Activated B cell treated with CpG ODN at 0.5 μM for 24 hours (primary cell): ENCODE measurements around the gene ADAM12. TPM values are rescaled to one million over a fixed set of nuclear protein-coding genes. Genes with fewer than 3 reads are reported as not detected.

Source experiments
- ATAC-seq: fragments of 200-7000 bp; cut with Tn5 transposase; one replicate; pipeline ENCODE4 v1.10.0; 2021; ENCODE audit warnings: low read depth, mild to moderate bottlenecking, moderate library complexity
- CTCF ChIA-PET: fragments of 350-600 bp; sonication (Branson Sonifier 250); formaldehyde crosslinking; loops from one replicate; lab custom pipeline; 2021; ENCODE audit warnings: antibody characterized with exemption; lab: Charles Lee
- POLR2A ChIA-PET: fragments of 350-600 bp; sonication (Branson Sonifier 250); formaldehyde crosslinking; loops from one replicate; lab custom pipeline; 2021; ENCODE audit warnings: antibody characterized with exemption; lab: Charles Lee
- DNase-seq: peaks from one replicate; pipeline ENCODE4 v3.0.0; 2022
- H3K27ac Mint-ChIP-seq: one replicate; pipeline ENCODE4 v1.8.0; 2020; ENCODE audit warnings: mixed read lengths
- H3K27me3 Mint-ChIP-seq: one replicate; pipeline ENCODE4 v1.8.0; 2021; ENCODE audit warnings: mixed read lengths
- H3K36me3 Mint-ChIP-seq: one replicate; pipeline ENCODE4 v1.8.0; 2021; ENCODE audit warnings: low read depth, mixed read lengths
- H3K4me1 Mint-ChIP-seq: one replicate; pipeline ENCODE4 v1.8.0; 2021; ENCODE audit warnings: mixed read lengths
- H3K4me3 Mint-ChIP-seq: one replicate; pipeline ENCODE4 v1.8.0; 2020; ENCODE audit warnings: mild to moderate bottlenecking, mixed read lengths
- H3K9me3 Mint-ChIP-seq: one replicate; pipeline ENCODE4 v1.8.0; 2020; ENCODE audit warnings: mixed read lengths
- CTCF ChIP-seq: fragments of 200-600 bp; IDR thresholded peaks from one replicate; pipeline ENCODE4 v1.8.0; 2022; ENCODE audit warnings: antibody characterized with exemption, mild to moderate bottlenecking
- intact Hi-C: fragments of 100-400 bp; cut with micrococcal nuclease; formaldehyde crosslinking; loops from one replicate; pipeline ENCODE4 v1.15.1; 2024
- total RNA-seq: library from RNA; stranded (reverse); gene quantifications from 2 replicates; pipeline ENCODE4 v1.2.3, GENCODE V29; 2022

Gene ADAM12
- total RNA-seq, 1 donor from 2014 or later, result 0.84 TPM

- ChIA-PET CTCF (no interaction called here), POLR2A (no interaction called here)
- Mint-ChIP-seq H3K27me3 (peaks cover 6% of the 10 kb centered on the region), H3K9me3 (no peaks in the 10 kb centered on the region), H3K27ac (no peak overlapping the region), H3K36me3 (no peaks in the 10 kb centered on the region), H3K4me3 (no peak overlapping the region), H3K4me1 (no peaks in the 10 kb centered on the region)
- intact Hi-C loops, result no loop called here
- ATAC-seq (no peak), DNase-seq (no peak)
- no peak for TF ChIP-seq CTCF
Measured at GRCh38 chr10:126402721-126403695, 14.7 kb upstream of the ADAM12 start.

- no peak overlapping the region for H3K4me3 Mint-ChIP-seq
- intact Hi-C loops, result no loop called here
- CTCF ChIA-PET, result no interaction called here
Measured at GRCh38 chr10:126400641-126401040, 12.4 kb upstream of the ADAM12 start.

GRCh38 chr10:126398924-126399323, 10.6 kb upstream of the ADAM12 start:
- ChIA-PET CTCF (no interaction called here), POLR2A (no interaction called here)
- peaks cover 3% of the 10 kb centered on the region for H3K9me3 Mint-ChIP-seq
- ATAC-seq (no peak), DNase-seq (no peak)
- H3K4me1 Mint-ChIP-seq, result no peaks in the 10 kb centered on the region
- TF ChIP-seq CTCF, result no peak
- intact Hi-C loops, result no loop called here
- H3K27me3 Mint-ChIP-seq, result peaks cover 6% of the 10 kb centered on the region
- no peak overlapping the region for H3K4me3 Mint-ChIP-seq
- no peak overlapping the region for H3K27ac Mint-ChIP-seq
- no peaks in the 10 kb centered on the region for H3K36me3 Mint-ChIP-seq

More at GRCh38 chr10:126400641-126401040, 12.4 kb upstream of the ADAM12 start:
- peaks cover 6% of the 10 kb centered on the region for H3K27me3 Mint-ChIP-seq
- H3K27ac Mint-ChIP-seq, result no peak overlapping the region
- POLR2A ChIA-PET, result no interaction called here
- H3K9me3 Mint-ChIP-seq, result peaks cover 3% of the 10 kb centered on the region
- ATAC-seq, result no peak
- no peaks in the 10 kb centered on the region for H3K4me1 Mint-ChIP-seq
- TF ChIP-seq CTCF, result no peak
- DNase-seq, result no peak
- H3K36me3 Mint-ChIP-seq, result no peaks in the 10 kb centered on the region

DNA sequence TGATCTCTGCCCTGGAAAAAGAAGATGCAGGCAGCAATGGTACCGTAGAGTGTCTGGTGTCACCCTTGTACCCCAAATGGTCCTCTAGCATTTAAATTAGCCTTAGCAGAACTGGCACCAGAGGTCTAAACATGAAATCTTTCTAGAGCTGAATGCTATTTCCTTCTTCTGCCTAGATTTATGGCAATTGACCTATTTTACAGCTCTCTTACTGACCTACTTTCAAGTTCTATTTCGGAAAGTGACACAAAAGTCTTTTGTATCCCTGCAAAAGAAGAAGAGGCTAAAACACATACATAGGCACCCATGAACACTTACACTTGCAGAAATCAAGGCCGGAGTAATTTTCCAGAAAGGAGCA, 10.1 kb upstream of the ADAM12 start:
- no peak overlapping the region for H3K27ac Mint-ChIP-seq
- CTCF ChIA-PET, result no interaction called here
- H3K36me3 Mint-ChIP-seq, result no peaks in the 10 kb centered on the region
- intact Hi-C loops, result no loop called here
- ATAC-seq (no peak), DNase-seq (no peak)
- POLR2A ChIA-PET, result no interaction called here
- H3K4me3 Mint-ChIP-seq, result no peak overlapping the region
- peaks cover 6% of the 10 kb centered on the region for H3K27me3 Mint-ChIP-seq
- TF ChIP-seq CTCF, result no peak
- H3K4me1 Mint-ChIP-seq, result no peaks in the 10 kb centered on the region
- H3K9me3 Mint-ChIP-seq, result peaks cover 3% of the 10 kb centered on the region

DNA sequence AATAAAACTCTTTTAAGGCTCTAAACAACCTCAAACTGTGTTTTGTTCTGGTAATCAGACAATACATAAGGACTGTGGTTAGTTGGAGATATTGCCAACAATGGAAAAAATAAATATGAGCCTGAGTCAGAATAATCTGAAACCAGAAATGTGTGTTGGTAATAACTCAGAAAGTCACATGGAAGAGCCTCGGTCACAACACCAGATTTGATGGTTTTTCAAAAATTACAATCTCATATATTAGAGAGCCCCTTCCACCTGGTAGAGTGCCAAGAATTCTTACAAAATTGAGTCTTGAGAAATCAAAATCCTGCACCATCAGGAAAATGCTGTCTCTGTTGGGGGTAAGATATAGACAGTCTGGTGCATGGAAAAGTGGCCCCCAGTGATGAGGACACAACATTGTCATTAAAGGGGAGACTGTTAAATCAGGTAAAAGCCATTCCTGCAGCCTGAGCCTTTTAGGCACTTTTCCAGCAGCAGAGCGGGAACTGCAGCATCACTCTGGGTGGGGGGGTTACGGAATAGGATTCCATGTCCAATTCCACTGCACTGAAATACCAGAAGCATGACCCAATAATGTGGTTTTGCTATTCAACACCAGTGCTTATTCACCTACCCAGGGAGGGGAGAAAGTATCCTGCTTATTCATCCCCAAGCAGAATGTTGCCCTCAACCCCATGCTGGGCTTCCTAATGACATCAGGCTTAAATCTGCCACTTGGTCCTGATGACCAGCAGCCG, 9.5 kb upstream of the ADAM12 start:
- H3K4me3 Mint-ChIP-seq, result no peak overlapping the region
- no peaks in the 10 kb centered on the region for H3K36me3 Mint-ChIP-seq
- ATAC-seq (no peak), DNase-seq (no peak)
- ChIA-PET CTCF (no interaction called here), POLR2A (no interaction called here)
- no peaks in the 10 kb centered on the region for H3K4me1 Mint-ChIP-seq
- TF ChIP-seq CTCF, result no peak
- H3K27ac Mint-ChIP-seq, result no peak overlapping the region
- H3K9me3 Mint-ChIP-seq, result peaks cover 3% of the 10 kb centered on the region
- peaks cover 6% of the 10 kb centered on the region for H3K27me3 Mint-ChIP-seq
- intact Hi-C loops, result no loop called here
